B cell (primary cell): ENCODE results near the gene OTULINL. TPM values are rescaled to one million over a fixed set of nuclear protein-coding genes. Genes with fewer than 3 reads are reported as not detected.

Experiments used
- ATAC-seq: fragments of 200-7000 bp; cut with Tn5 transposase; one replicate; pipeline ENCODE4 v1.10.0; 2021; ENCODE audit warnings: low read depth, mild to moderate bottlenecking, moderate number of reproducible peaks, moderate library complexity
- CTCF ChIA-PET: fragments of 350-600 bp; sonication (Branson Sonifier 250); formaldehyde crosslinking; loops from one replicate; lab custom pipeline; 2021; ENCODE audit warnings: antibody characterized with exemption, inconsistent platforms; lab: Charles Lee
- POLR2A ChIA-PET: fragments of 350-600 bp; sonication (Branson Sonifier 250); formaldehyde crosslinking; loops from one replicate; lab custom pipeline; 2021; ENCODE audit warnings: antibody characterized with exemption; lab: Charles Lee
- DNase-seq: peaks from one replicate; pipeline ENCODE4 v3.0.0; 2013
- H2AFZ ChIP-seq: 2 replicates; pipeline ENCODE4 v1.6.1; 2012; ENCODE audit warnings: mild to moderate bottlenecking, low read depth, low read length; ENCODE audit not compliant: insufficient read depth, poor library complexity, severe bottlenecking
- H3K27ac ChIP-seq, 2 donors: 1 replicate in 1 of 2; 2 replicates in 1 of 2; pipeline ENCODE4 v1.5.1; 2012 to 2013; ENCODE audit warnings: low read length in 2 of 2, mild to moderate bottlenecking in 2 of 2, moderate library complexity in 1 of 2
- H3K27me3 ChIP-seq, 4 experiments: fragments of 200-600 bp in 1 of 4; sonication (generic) in 1 of 4; replicated peaks in 1 of 4; 1 replicate in 2 of 4; 2 replicates in 2 of 4; pipeline versions ENCODE4 v1.6.1 to v1.7.0; 2013 to 2016; ENCODE audit warnings: low read length in 3 of 4, mild to moderate bottlenecking in 2 of 4, mixed read lengths in 1 of 4, moderate library complexity in 1 of 4; ENCODE audit not compliant: insufficient read depth in 4 of 4, control insufficient read depth in 3 of 4; ENCODE audit errors: control extremely low read depth in 1 of 4
- H3K36me3 ChIP-seq, 2 experiments: replicated peaks in 1 of 2; 1 replicate in 1 of 2; 2 replicates in 1 of 2; pipeline versions ENCODE4 v1.6.1 to v1.7.1; 2013; ENCODE audit warnings: low read length in 1 of 2; ENCODE audit not compliant: insufficient read depth in 2 of 2, control insufficient read depth in 1 of 2; ENCODE audit errors: control extremely low read depth in 1 of 2, extremely low read depth in 1 of 2
- H3K4me1 ChIP-seq, 2 donors: fragments of 200-600 bp in 1 of 2; sonication (generic) in 1 of 2; 1 replicate in 1 of 2; 2 replicates in 1 of 2; pipeline versions ENCODE4 v1.5.1 to v1.6.1; 2013 to 2017; ENCODE audit warnings: low read length in 2 of 2; ENCODE audit not compliant: control insufficient read depth in 2 of 2, insufficient read depth in 2 of 2
- H3K4me2 ChIP-seq: replicated peaks from 2 replicates; pipeline ENCODE3; 2012; ENCODE audit warnings: mild to moderate bottlenecking, low read depth, low read length; ENCODE audit not compliant: poor library complexity, severe bottlenecking
- H3K4me3 ChIP-seq, 5 experiments: fragments of 200-600 bp in 1 of 5; sonication (generic) in 1 of 5; 1 replicate in 3 of 5; 2 replicates in 2 of 5; pipeline versions ENCODE4 v1.5.1 to v1.7.0; 2011 to 2016; ENCODE audit warnings: low read length in 4 of 5, mild to moderate bottlenecking in 4 of 5, low read depth in 2 of 5, control low read depth in 1 of 5, moderate library complexity in 1 of 5; ENCODE audit not compliant: insufficient read depth in 1 of 5; ENCODE audit errors: control extremely low read depth in 1 of 5, extremely low read depth in 1 of 5
- H3K79me2 ChIP-seq: fragments of 200-600 bp; sonication (generic); one replicate; pipeline ENCODE4 v1.6.0; 2016; ENCODE audit warnings: low read length; ENCODE audit not compliant: control insufficient read depth, insufficient read depth
- H3K9ac ChIP-seq: fragments of 200-600 bp; sonication (generic); 2 replicates; pipeline ENCODE4 v1.6.1; 2017; ENCODE audit warnings: mild to moderate bottlenecking, low read length, moderate library complexity
- H3K9me3 ChIP-seq, 3 donors: one replicate each; pipeline versions ENCODE4 v1.6.1 to v1.7.1; 2013; ENCODE audit warnings: low read length in 2 of 3; ENCODE audit not compliant: control insufficient read depth in 2 of 3, insufficient read depth in 1 of 3; ENCODE audit errors: control extremely low read depth in 1 of 3
- H4K20me1 ChIP-seq: 2 replicates; pipeline ENCODE4 v1.6.0; 2012; ENCODE audit warnings: mild to moderate bottlenecking, low read length; ENCODE audit not compliant: insufficient read depth, control insufficient read depth, poor library complexity, severe bottlenecking
- H3K27ac Mint-ChIP-seq: one replicate; pipeline ENCODE4 v1.8.0; 2021; ENCODE audit warnings: mixed read lengths
- H3K27me3 Mint-ChIP-seq: one replicate; pipeline ENCODE4 v1.8.0; 2021; ENCODE audit warnings: mixed read lengths
- H3K4me1 Mint-ChIP-seq: one replicate; pipeline ENCODE4 v1.8.0; 2021; ENCODE audit warnings: mixed read lengths
- H3K4me3 Mint-ChIP-seq: one replicate; pipeline ENCODE4 v1.8.0; 2021; ENCODE audit warnings: mixed read lengths
- H3K9me3 Mint-ChIP-seq: one replicate; pipeline ENCODE4 v1.8.0; 2022; ENCODE audit warnings: mixed read lengths; ENCODE audit not compliant: insufficient read depth
- EZH2 ChIP-seq: IDR thresholded peaks from 2 replicates; pipeline ENCODE4 v1.6.1; 2012; ENCODE audit warnings: borderline replicate concordance, low read depth, mild to moderate bottlenecking, moderate library complexity, low read length; ENCODE audit not compliant: insufficient read depth, poor library complexity, severe bottlenecking
- WGBS: methylation state at CpG from one replicate; pipeline ENCODE4 v1.1.5; 2013; ENCODE audit warnings: missing lambda C conversion rate; ENCODE audit not compliant: insufficient coverage; 5-methylcytosine and 5-hydroxymethylcytosine counted together
- intact Hi-C: fragments of 100-400 bp; cut with micrococcal nuclease; formaldehyde crosslinking; loops from one replicate; pipeline ENCODE4 v1.10.0; 2022
- polyA plus RNA-seq: library from polyadenylated mRNA; depleted of rRNA; stranded (reverse); fragments of >200 nt; gene quantifications from 2 replicates; pipeline ENCODE4 v1.2.3, GENCODE V29; 2012
- total RNA-seq, 2 donors: library from RNA; stranded (reverse); fragments of 120-200 nt in 1 of 2; gene quantifications; 1 replicate in 1 of 2; 2 replicates in 1 of 2; pipeline versions ENCODE4 v1.2.3 to v1.2.4, GENCODE V29; 2013 to 2022
- TF ChIP-seq, protein P1 (sequence below): fragments of 200-600 bp; IDR thresholded peaks from one replicate; pipeline ENCODE4 v1.8.0; 2022; ENCODE audit warnings: antibody characterized with exemption, mild to moderate bottlenecking

The OTULINL gene
- total and polyA plus RNA-seq, 2 donors (not counting 1 experiment from before 2014, with no cell fraction given), result 0.33 to 0.81 TPM

GRCh38 chr5:14614490-14614889 lies 32.9 kb downstream of the OTULINL start:
- Mint-ChIP-seq H3K4me1 (no peaks in the 10 kb centered on the region), H3K4me3 (no peak overlapping the region), H3K9me3 (no peaks in the 10 kb centered on the region), H3K27ac (no peak overlapping the region), H3K27me3 (peaks cover 7% of the 10 kb centered on the region)
- no peaks in the 10 kb centered on the region for H3K79me2 ChIP-seq
- H3K9me3 ChIP-seq, result no peaks in the 10 kb centered on the region
- no peaks in the 10 kb centered on the region for H4K20me1 ChIP-seq
- no peak overlapping the region for H3K4me2 ChIP-seq
- ChIA-PET POLR2A (no interaction called here), CTCF (no interaction called here)
- ATAC-seq (no peak), DNase-seq (no peak)
- no peak overlapping the region for H3K27ac ChIP-seq
- no peak overlapping the region for H2AFZ ChIP-seq
- no peak overlapping the region for H3K4me3 ChIP-seq
- H3K36me3 ChIP-seq, result no peaks in the 10 kb centered on the region
- H3K27me3 ChIP-seq, result no peaks in the 10 kb centered on the region
- 100% methylated on average over 5 of the region's 5 CpGs for WGBS
- TF ChIP-seq, protein P1, sequence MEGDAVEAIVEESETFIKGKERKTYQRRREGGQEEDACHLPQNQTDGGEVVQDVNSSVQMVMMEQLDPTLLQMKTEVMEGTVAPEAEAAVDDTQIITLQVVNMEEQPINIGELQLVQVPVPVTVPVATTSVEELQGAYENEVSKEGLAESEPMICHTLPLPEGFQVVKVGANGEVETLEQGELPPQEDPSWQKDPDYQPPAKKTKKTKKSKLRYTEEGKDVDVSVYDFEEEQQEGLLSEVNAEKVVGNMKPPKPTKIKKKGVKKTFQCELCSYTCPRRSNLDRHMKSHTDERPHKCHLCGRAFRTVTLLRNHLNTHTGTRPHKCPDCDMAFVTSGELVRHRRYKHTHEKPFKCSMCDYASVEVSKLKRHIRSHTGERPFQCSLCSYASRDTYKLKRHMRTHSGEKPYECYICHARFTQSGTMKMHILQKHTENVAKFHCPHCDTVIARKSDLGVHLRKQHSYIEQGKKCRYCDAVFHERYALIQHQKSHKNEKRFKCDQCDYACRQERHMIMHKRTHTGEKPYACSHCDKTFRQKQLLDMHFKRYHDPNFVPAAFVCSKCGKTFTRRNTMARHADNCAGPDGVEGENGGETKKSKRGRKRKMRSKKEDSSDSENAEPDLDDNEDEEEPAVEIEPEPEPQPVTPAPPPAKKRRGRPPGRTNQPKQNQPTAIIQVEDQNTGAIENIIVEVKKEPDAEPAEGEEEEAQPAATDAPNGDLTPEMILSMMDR, result no peak
- no peak for TF ChIP-seq EZH2
- H3K9ac ChIP-seq, result no peak overlapping the region
- intact Hi-C loops, result no loop called here
- H3K4me1 ChIP-seq, result no peaks in the 10 kb centered on the region

GRCh38 chr5:14615365-14615764 lies 33.8 kb downstream of the OTULINL start:
- no peak for DNase-seq

More at GRCh38 chr5:14615365-14615764, 33.8 kb downstream of the OTULINL start:
- no peak overlapping the region for H3K4me3 ChIP-seq
- no peaks in the 10 kb centered on the region for H4K20me1 ChIP-seq
- no peak overlapping the region for H2AFZ ChIP-seq
- TF ChIP-seq, protein P1, result no peak
- TF ChIP-seq EZH2, result no peak
- ATAC-seq, result no peak
- no peaks in the 10 kb centered on the region for H3K9me3 ChIP-seq
- no peak overlapping the region for H3K9ac ChIP-seq
- H3K4me2 ChIP-seq, result no peak overlapping the region
- ChIA-PET CTCF (no interaction called here), POLR2A (no interaction called here)
- H3K79me2 ChIP-seq, result no peaks in the 10 kb centered on the region
- intact Hi-C loops, result no loop called here
- no peaks in the 10 kb centered on the region for H3K36me3 ChIP-seq
- no peak overlapping the region for H3K27ac ChIP-seq
- H3K27ac Mint-ChIP-seq, result no peak overlapping the region
- no peaks in the 10 kb centered on the region for H3K27me3 ChIP-seq
- 100% methylated on average over 2 of the region's 4 CpGs for WGBS
- peaks cover 7% of the 10 kb centered on the region for H3K27me3 Mint-ChIP-seq
- H3K4me1 ChIP-seq, result no peaks in the 10 kb centered on the region
- no peaks in the 10 kb centered on the region for H3K4me1 Mint-ChIP-seq
- no peak overlapping the region for H3K4me3 Mint-ChIP-seq
- H3K9me3 Mint-ChIP-seq, result no peaks in the 10 kb centered on the region
